Lower leg skin (tissue), 4 donors: ENCODE results near the gene PTOV1. TPM values are rescaled to one million over a fixed set of nuclear protein-coding genes. Genes with fewer than 3 reads are reported as not detected.

ENCODE experiments used
- DNase-seq, 2 donors: peaks; one replicate each; pipeline ENCODE4 v3.0.0-alpha.2; 2019; ENCODE audit warnings: low spot score in 2 of 2
- H3K4me3 ChIP-seq: fragments of 200-600 bp; sonication (generic); 2 replicates; pipeline ENCODE4 v1.5.1; 2017; ENCODE audit warnings: mild to moderate bottlenecking, low read depth; ENCODE audit not compliant: poor library complexity, severe bottlenecking
- POLR2A ChIP-seq, 2 donors: fragments of 450-650 bp; IDR thresholded peaks; one replicate each; pipeline ENCODE4 v1.6.1; 2016 to 2017; ENCODE audit warnings: antibody characterized with exemption in 2 of 2, mild to moderate bottlenecking in 1 of 2, moderate library complexity in 1 of 2
- WGBS, 2 donors: methylation state at CpG; one replicate each; pipeline ENCODE4 v1.1.5; 2018; 5-methylcytosine and 5-hydroxymethylcytosine counted together
- intact Hi-C: fragments of 100-400 bp; cut with DNase I; formaldehyde crosslinking; loops from one replicate; pipeline ENCODE4 v1.15.0; 2023; ENCODE audit warnings: low total_unique reads
- total RNA-seq, 4 donors: library from RNA; depleted of rRNA; stranded (reverse); fragments of >200 nt; gene quantifications; one replicate each; pipeline ENCODE4 v1.1.0, GENCODE V29; 2016
- TF ChIP-seq, protein P1 (sequence below), 3 donors: fragments of 450-650 bp; IDR thresholded peaks; one replicate each; pipeline ENCODE4 v1.5.1; 2016; ENCODE audit warnings: antibody characterized with exemption in 3 of 3, mild to moderate bottlenecking in 3 of 3, moderate library complexity in 2 of 3

PTOV1 gene
- total RNA-seq, 4 donors from 2014 or later: 62.4 to 122 (median 92.5) TPM

- intact Hi-C loops: no loop called here
- peak; percentile 98 to 100 for DNase-seq
- 0 to 1% methylated on average over 40 to 42 of the region's 46 CpGs for WGBS, 2 donors
- no peak for TF ChIP-seq POLR2A (IDR thresholded peaks at IDR 0.05)
- TF ChIP-seq, protein P1, sequence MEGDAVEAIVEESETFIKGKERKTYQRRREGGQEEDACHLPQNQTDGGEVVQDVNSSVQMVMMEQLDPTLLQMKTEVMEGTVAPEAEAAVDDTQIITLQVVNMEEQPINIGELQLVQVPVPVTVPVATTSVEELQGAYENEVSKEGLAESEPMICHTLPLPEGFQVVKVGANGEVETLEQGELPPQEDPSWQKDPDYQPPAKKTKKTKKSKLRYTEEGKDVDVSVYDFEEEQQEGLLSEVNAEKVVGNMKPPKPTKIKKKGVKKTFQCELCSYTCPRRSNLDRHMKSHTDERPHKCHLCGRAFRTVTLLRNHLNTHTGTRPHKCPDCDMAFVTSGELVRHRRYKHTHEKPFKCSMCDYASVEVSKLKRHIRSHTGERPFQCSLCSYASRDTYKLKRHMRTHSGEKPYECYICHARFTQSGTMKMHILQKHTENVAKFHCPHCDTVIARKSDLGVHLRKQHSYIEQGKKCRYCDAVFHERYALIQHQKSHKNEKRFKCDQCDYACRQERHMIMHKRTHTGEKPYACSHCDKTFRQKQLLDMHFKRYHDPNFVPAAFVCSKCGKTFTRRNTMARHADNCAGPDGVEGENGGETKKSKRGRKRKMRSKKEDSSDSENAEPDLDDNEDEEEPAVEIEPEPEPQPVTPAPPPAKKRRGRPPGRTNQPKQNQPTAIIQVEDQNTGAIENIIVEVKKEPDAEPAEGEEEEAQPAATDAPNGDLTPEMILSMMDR (IDR thresholded peaks at IDR 0.05): no peak
- H3K4me3 ChIP-seq: peak overlapping the region; percentile 72
Observed at GRCh38 chr19:49876422-49877019, 25.6 kb downstream of the PTOV1 start.

GRCh38 chr19:49877020-49877878 is 26.3 kb downstream of the PTOV1 start, which contains the start of the genes AKT1S1 and TBC1D17:
Gene AKT1S1 (minus strand): TSS chr19:49877355. CDS start chr19:49873295, 4,060 bp downstream.
Gene TBC1D17 (plus strand): TSS chr19:49877702. CDS start chr19:49877724, 22 bp downstream.
- intact Hi-C loops: no loop called here
- DNase-seq: peak; percentile 100
- 1% methylated on average over 61 of the region's 61 CpGs for WGBS, 2 donors
- H3K4me3 ChIP-seq: peak within 1 kb of the TSS; percentile 72
- peak in 1 of 2 donors; percentile 95 for TF ChIP-seq POLR2A (IDR thresholded peaks at IDR 0.05)
- TF ChIP-seq, protein P1 (IDR thresholded peaks at IDR 0.05): no peak

DNA sequence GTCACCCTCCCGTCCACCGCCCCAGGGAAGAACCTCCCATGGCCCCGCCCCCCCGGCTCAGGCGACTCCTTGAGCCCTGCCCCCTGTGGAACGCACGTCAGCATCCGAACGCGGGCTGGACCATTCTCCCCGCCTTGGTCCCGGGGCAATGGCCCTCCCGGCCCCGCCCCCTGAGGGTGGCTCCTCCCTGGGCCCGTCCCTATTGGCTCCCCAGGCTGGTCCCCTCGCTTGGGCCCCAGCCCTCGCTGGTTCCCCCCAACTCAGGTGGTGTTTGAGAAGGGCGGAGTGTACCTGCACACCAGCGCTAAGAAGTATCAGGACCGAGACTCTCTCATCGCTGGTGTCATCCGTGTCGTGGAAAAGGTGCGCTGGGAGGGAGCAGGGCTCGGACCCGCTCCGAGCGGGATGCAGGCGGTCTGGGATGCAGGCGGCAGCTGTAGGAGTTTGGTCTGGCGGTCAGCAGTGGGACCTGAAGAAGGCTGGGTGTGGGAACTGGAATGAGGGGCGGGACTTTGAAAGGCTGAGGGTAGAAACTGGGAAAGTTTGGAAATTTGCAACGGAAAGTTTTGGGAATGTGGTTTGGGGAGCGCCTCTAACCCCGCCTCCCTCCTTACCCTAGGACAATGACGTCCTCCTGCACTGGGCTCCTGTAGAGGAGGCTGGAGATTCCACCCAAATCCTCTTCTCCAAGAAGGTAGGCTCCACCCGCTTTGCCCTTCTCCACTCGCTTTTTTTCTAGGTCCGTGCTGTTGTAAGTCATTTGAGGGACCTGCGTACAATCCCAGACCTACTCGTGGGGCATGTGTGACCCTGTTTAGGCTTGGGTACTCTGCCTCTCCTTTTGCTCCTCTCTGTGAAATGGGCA is 27.2 kb downstream of the PTOV1 start:
- intact Hi-C loops: no loop called here
- peak overlapping the region; percentile 51 for H3K4me3 ChIP-seq
- DNase-seq: peak; percentile 98 to 100
- TF ChIP-seq, protein P1 (IDR thresholded peaks at IDR 0.05): no peak
- TF ChIP-seq POLR2A (IDR thresholded peaks at IDR 0.05): no peak
- 6 to 7% methylated on average over 39 to 41 of the region's 41 CpGs for WGBS, 2 donors

GRCh38 chr19:49878744-49879070 is 27.7 kb downstream of the PTOV1 start:
- DNase-seq: no peak
- intact Hi-C loops: no loop called here
- TF ChIP-seq, protein P1 (IDR thresholded peaks at IDR 0.05): no peak
- no peak for TF ChIP-seq POLR2A (IDR thresholded peaks at IDR 0.05)
- no peak overlapping the region for H3K4me3 ChIP-seq
- WGBS, 2 donors: 73 to 77% methylated on average over 9 of the region's 9 CpGs

DNA sequence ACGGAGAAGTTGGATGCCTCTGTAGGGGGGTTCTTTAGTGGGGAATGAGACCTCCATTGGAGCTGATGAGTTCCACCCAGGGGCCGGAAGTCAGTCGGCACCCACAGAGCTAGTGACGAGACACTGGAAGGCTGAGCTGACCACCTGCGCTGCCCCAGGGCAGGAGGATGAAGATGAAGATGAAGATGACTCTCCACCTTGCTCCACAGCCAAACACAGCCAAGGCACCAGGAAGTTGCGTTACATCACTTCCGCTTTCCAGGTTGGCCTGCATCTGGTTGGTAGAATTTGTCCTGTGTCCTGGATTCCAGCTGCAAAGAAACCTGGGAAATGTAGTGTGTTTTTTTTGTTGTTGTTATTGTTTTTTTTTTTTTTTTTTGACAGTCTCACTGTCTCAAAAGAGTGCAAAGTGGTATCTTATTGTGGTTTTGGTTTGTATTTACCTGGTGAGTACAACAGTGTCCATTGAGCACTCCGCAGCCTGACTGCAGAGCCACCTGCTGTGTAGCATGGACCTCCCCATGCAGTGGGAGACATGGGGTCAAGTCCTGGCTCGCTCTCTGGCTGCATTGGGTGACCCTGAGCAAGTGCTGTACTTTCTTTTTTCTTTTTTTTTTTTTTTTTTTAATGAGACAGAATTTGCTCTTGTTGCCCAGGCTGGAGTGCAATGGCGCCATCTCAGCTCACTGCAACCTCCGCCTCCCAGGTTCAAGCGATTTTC is 28.4 kb downstream of the PTOV1 start:
- H3K4me3 ChIP-seq: no peak overlapping the region
- no peak for DNase-seq
- intact Hi-C loops: no loop called here
- TF ChIP-seq, protein P1 (IDR thresholded peaks at IDR 0.05): no peak
- TF ChIP-seq POLR2A (IDR thresholded peaks at IDR 0.05): no peak
- WGBS, 2 donors: 92 to 95% methylated on average over 12 of the region's 12 CpGs
